Heart right ventricle (tissue), 16 donors: ENCODE results near the gene NSUN7. TPM values are rescaled to one million over a fixed set of nuclear protein-coding genes. Genes with fewer than 3 reads are reported as not detected.

Experiments used
- ATAC-seq, 8 donors: fragments of 200-7000 bp; cut with Tn5 transposase; one replicate each; pipeline ENCODE4 v1.9.1; 2020; ENCODE audit warnings: mild to moderate bottlenecking in 8 of 8, moderate library complexity in 8 of 8, moderate number of reproducible peaks in 1 of 8
- DNase-seq, 2 donors: peaks; one replicate each; pipeline ENCODE4 v3.0.0-alpha.2; 2020
- H3K27ac ChIP-seq, 10 donors: fragments of 200-600 bp; sonication (generic) in 2 of 10; one replicate each; pipeline versions ENCODE4 v1.5.0 to v1.8.0; 2020 to 2022; ENCODE audit warnings: mild to moderate bottlenecking in 3 of 10
- H3K27me3 ChIP-seq, 7 donors: fragments of 200-600 bp; one replicate each; pipeline ENCODE4 v1.8.0; 2021 to 2022; ENCODE audit warnings: mild to moderate bottlenecking in 2 of 7
- H3K36me3 ChIP-seq, 9 donors: fragments of 200-600 bp; sonication (generic) in 1 of 9; one replicate each; pipeline versions ENCODE4 v1.5.0 to v1.8.0; 2020 to 2022; ENCODE audit warnings: mild to moderate bottlenecking in 2 of 9
- H3K4me1 ChIP-seq, 9 donors: fragments of 200-600 bp; sonication (generic) in 1 of 9; one replicate each; pipeline versions ENCODE4 v1.5.0 to v1.8.0; 2020 to 2022; ENCODE audit warnings: mild to moderate bottlenecking in 4 of 9
- H3K4me3 ChIP-seq, 10 donors: fragments of 200-600 bp; sonication (generic) in 2 of 10; one replicate each; pipeline versions ENCODE4 v1.5.0 to v1.8.0; 2020 to 2022; ENCODE audit warnings: mild to moderate bottlenecking in 7 of 10, moderate library complexity in 2 of 10
- H3K9me3 ChIP-seq, 11 donors: fragments of 200-600 bp in 10 of 11; sonication (generic) in 2 of 11; one replicate each; pipeline versions ENCODE4 v1.5.0 to v1.8.0; 2013 to 2022; ENCODE audit warnings: mild to moderate bottlenecking in 2 of 11, control low read depth in 1 of 11, moderate library complexity in 1 of 11
- WGBS, 2 donors: extraction: QIAGEN DNeasy Blood & Tissue Kit; methylation state at CpG; one replicate each; pipeline ENCODE4 v1.1.7; 2013; ENCODE audit warnings: inconsistent platforms in 1 of 2; 5-methylcytosine and 5-hydroxymethylcytosine counted together
- intact Hi-C, 10 donors: fragments of 100-400 bp; cut with DNase I; formaldehyde crosslinking; loops; one replicate each; pipeline versions ENCODE4 v1.11.1 to v1.14.2; 2022
- polyA plus RNA-seq, 2 donors: library from polyadenylated mRNA; stranded (reverse); fragments of 200-250 nt; gene quantifications; one replicate each; pipeline ENCODE4 v1.2.3, GENCODE V29; 2013
- total RNA-seq, 10 donors: library from RNA; stranded (reverse); fragmentation: NEBNext Ultra II Directional in 3 of 10; extraction: Animal tissue kit (Norgen Biotek cat#: 25700) in 3 of 10; gene quantifications; one replicate each; pipeline versions ENCODE4 v1.2.1 to v1.2.4, GENCODE V29; 2021 to 2023
- TF ChIP-seq, protein P1 (sequence below), 9 donors: fragments of 200-600 bp; sonication (generic) in 2 of 9; IDR thresholded peaks; one replicate each; pipeline versions ENCODE4 v1.5.0 to v1.8.0; 2021 to 2022; ENCODE audit warnings: antibody characterized with exemption in 9 of 9, mild to moderate bottlenecking in 5 of 9, moderate library complexity in 1 of 9
- donor health status: Arrhythmogenic right ventricular cardiomyopathy.
- donor health status: ischemic (EF 13 %, LVEDD 7.1; RV severe dilation, severe dysfunction).
- donor health status: healthy with polysubstance abuse.
- donor health status: DM: no; HTN: yes; CAD: no.
- donor health status: DM: no; HTN: no; CAD: no.
- donor health status: ischemic (EF 25% LVEDD 6.9; RV normal size, moderate dysfunction).
- donor health status: ischemic (EF 25% LVEDD 5.7; RV mildly dilated, moderate dysfunction).
- donor health status: healthy.
- donor health status: DM: yes; HTN: yes; CAD: no.
- donor health status: Ischemic cardiomyopathy.
- donor health status: ischemic (EF 35%, LVEDD 5.7; RV mildly dilated, moderate dysfunction).
- donor health status: nonischemic (EF 11% LVEDD 7.7; RV severe dilation, severe dysfunction).
- donor health status: DM: yes; HTN: yes; CAD: no.
- donor health status: PGD.
- donor health status: ischemic (EF 29% LVEDD 5.4; RV normal size, mild dysfunction).
- donor health status: nonischemic (EF 23%, LVEDD 6.1; RV moderate dilation, normal function).

The NSUN7 gene
- total and polyA plus RNA-seq, 12 donors: 0.03 to 1.3 (median 0.23) TPM; not detected in 3

DNA sequence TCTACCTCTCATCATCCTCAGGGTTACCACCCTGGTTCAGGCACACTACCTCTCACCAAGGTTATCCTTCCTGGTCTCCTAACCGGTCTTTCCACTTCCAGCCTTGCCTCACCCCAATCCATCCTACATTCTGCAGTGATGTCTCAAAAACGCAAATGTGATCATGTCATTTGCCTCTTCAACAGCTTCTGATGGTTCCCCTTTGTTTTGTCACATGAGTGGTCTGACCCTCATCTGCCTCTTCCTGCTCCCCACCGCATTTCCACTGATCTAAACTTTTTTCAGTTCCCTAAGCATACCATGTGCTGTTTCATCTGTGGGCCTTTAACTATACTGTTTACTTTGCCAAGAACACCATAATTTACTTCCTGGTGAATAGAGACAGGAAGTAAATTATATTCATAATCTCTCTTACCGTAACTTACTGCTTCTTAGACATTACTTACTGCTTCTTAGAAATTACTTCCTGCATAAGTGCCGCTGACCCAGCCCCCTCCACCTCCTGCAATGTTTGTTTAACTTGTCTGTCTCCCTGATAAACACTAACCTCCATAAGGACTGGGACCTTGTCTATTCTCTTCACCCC is 27.1 kb upstream of the NSUN7 start:
- intact Hi-C loops: no loop called here
- TF ChIP-seq, protein P1, sequence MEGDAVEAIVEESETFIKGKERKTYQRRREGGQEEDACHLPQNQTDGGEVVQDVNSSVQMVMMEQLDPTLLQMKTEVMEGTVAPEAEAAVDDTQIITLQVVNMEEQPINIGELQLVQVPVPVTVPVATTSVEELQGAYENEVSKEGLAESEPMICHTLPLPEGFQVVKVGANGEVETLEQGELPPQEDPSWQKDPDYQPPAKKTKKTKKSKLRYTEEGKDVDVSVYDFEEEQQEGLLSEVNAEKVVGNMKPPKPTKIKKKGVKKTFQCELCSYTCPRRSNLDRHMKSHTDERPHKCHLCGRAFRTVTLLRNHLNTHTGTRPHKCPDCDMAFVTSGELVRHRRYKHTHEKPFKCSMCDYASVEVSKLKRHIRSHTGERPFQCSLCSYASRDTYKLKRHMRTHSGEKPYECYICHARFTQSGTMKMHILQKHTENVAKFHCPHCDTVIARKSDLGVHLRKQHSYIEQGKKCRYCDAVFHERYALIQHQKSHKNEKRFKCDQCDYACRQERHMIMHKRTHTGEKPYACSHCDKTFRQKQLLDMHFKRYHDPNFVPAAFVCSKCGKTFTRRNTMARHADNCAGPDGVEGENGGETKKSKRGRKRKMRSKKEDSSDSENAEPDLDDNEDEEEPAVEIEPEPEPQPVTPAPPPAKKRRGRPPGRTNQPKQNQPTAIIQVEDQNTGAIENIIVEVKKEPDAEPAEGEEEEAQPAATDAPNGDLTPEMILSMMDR (IDR thresholded peaks at IDR 0.05): no peak
- DNase-seq (peak in 1 of 2 donors; percentile 14), ATAC-seq (peak in 7 of 8 donors; percentile 62 to 88 (median 77))
- Histone ChIP-seq H3K4me1 (peaks cover 0 to 41% (median 0%) of the 10 kb centered on the region in 9 donors), H3K27ac (peak overlapping the region in 4 of 10 donors; percentile 22 to 86 (median 49)), H3K27me3 (peaks cover 0 to 32% (median 2%) of the 10 kb centered on the region in 7 donors), H3K4me3 (no peak overlapping the region), H3K9me3 (no peaks in the 10 kb centered on the region), H3K36me3 (no peaks in the 10 kb centered on the region)
- WGBS, 2 donors: 52 to 71% methylated on average over 5 of the region's 5 CpGs

DNA sequence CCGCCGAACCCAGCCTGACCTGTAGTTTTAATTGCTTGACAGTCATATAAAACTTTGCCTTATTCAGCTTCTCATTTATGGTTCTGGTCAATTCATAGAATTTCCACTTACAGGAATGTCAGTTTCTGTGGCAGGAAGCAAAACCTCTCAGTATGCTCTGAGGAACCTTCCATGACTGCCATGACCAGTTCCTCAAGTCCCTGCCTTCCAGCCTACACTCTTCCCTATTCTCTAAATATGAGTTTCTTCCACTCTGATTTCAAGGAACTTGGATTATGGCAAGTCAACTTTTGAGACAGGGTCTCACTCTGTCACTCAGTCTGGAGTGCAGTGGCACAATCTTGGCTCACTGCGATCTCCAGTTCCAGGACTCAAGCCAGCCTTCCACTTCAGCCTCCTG is 26.0 kb upstream of the NSUN7 start:
- ATAC-seq: peak in 5 of 8 donors; percentile 25 to 63 (median 58)
- H3K4me1 ChIP-seq: peaks cover 0 to 41% (median 0%) of the 10 kb centered on the region in 9 donors
- TF ChIP-seq, protein P1 (IDR thresholded peaks at IDR 0.05): no peak
- WGBS, 2 donors: 84 to 95% methylated on average over 3 of the region's 3 CpGs
- H3K27ac ChIP-seq: peak overlapping the region in 5 of 10 donors; percentile 7 to 86 (median 22)
- H3K4me3 ChIP-seq: no peak overlapping the region
- H3K27me3 ChIP-seq: peaks cover 0 to 27% (median 0%) of the 10 kb centered on the region in 7 donors
- no peak for DNase-seq
- H3K36me3 ChIP-seq: no peaks in the 10 kb centered on the region
- intact Hi-C loops: no loop called here
- H3K9me3 ChIP-seq: no peaks in the 10 kb centered on the region

- H3K27me3 ChIP-seq: peaks cover 0 to 12% (median 0%) of the 10 kb centered on the region in 7 donors
- 74 to 78% methylated on average over 3 of the region's 3 CpGs for WGBS, 2 donors
- no peaks in the 10 kb centered on the region for H3K36me3 ChIP-seq
- H3K9me3 ChIP-seq: no peaks in the 10 kb centered on the region
- intact Hi-C loops: no loop called here
- H3K4me3 ChIP-seq: no peak overlapping the region
- TF ChIP-seq, protein P1 (IDR thresholded peaks at IDR 0.05): no peak
- ATAC-seq (no peak), DNase-seq (no peak)
- peaks cover 0 to 38% (median 7%) of the 10 kb centered on the region in 9 donors for H3K4me1 ChIP-seq
- no peak overlapping the region for H3K27ac ChIP-seq
Observed at GRCh38 chr4:40728333-40728732, 21.4 kb upstream of the NSUN7 start.

DNA sequence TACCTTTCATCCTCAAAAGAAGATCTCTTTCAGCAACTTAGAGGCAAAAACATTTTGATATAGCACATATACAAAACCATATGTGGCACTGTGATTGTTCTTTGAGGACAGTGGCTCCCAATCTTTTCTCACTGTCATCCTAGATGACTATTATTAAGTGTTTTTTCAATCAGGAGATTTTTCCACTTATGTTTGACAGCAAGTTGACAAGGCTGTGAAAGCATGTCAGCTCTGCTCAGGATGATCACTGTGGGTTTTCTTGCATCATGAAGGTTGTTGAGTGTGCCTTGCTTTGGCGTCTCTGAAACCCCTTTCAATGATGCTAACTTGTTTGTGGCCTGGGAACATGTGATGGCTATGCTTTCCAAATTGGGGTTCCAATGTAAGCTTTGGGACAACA is 20.2 kb upstream of the NSUN7 start:
- TF ChIP-seq, protein P1 (IDR thresholded peaks at IDR 0.05): no peak
- Histone ChIP-seq H3K4me3 (no peak overlapping the region), H3K27ac (peak overlapping the region in 1 of 10 donors; percentile 75), H3K9me3 (no peaks in the 10 kb centered on the region), H3K4me1 (peaks cover 0 to 36% (median 7%) of the 10 kb centered on the region in 9 donors), H3K36me3 (no peaks in the 10 kb centered on the region), H3K27me3 (peaks cover 0 to 8% (median 0%) of the 10 kb centered on the region in 7 donors)
- ATAC-seq (no peak), DNase-seq (no peak)
- 80 to 81% methylated on average over 1 of the region's 1 CpG for WGBS, 2 donors
- intact Hi-C loops: no loop called here
